Aortic smooth muscle cell (primary cell): ENCODE data around the gene MAP3K6. TPM values are rescaled to one million over a fixed set of nuclear protein-coding genes. Genes with fewer than 3 reads are reported as not detected.

ENCODE experiments used
- total RNA-seq: library from RNA; depleted of rRNA; stranded (reverse); fragments of >200 nt; gene quantifications from 2 replicates; pipeline ENCODE4 v1.2.3, GENCODE V29; 2014

The MAP3K6 gene
- 18.2 and 19.0 TPM in 2 replicates for total RNA-seq

DNA sequence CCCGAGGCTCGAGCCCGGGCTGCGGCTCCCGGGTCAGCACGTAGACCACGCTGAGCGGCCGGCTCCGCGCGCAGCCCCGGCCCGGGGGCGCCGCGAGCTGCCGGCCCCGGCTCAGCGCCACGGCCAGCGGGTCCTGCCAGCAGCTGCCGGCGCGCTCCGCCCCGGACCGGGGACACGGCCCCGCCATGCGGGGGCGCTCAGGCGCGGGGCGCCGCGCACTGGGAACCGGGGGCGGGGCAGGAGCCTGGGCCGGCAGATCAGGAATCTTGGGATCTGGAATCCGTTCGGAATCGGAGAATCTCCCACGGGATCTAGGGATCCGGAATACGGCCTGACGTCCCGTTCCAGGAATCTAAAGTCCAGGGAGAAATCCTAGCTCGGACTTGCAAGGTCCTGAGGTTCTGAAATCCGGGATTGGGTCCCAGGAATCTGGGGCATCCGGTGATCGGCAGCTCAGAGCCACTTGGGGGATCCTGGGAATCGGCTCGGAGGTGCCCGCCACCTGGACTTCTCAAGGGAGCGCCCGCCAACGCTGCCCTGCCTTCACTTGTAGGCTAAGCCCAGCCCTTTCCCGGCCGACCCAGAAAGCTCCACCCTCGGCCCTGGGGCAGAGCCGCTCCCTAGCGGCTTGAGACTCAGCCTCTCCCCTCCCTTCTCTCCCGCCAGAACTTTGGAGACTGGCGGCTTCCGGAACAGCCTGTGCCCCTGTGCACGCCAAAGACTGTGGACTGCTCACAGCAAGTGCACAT, at the start of gene MAP3K6:
MAP3K6 (minus strand) TSS at position 551 of the 749 bp plus-strand sequence; CDS start at position 187, 364 bp downstream.

GRCh38 chr1:27392096-27392777, 25.5 kb upstream of the MAP3K6 start, which contains the start of gene GPR3:
Gene GPR3, plus strand, starts transcription at chr1:27392622. Its CDS starts 1,177 bp downstream, at chr1:27393799.

GRCh38 chr1:27383039-27383605, 16.4 kb upstream of the MAP3K6 start, which contains the start of gene CD164L2:
Gene CD164L2, minus strand, starts transcription at chr1:27383333. Its CDS starts 94 bp downstream, at chr1:27383239.

GRCh38 chr1:27374362-27375086, 7.8 kb upstream of the MAP3K6 start, which contains the start of gene FCN3:
Gene FCN3, minus strand, starts transcription at chr1:27374824. Its CDS starts 6 bp downstream, at chr1:27374818.

DNA sequence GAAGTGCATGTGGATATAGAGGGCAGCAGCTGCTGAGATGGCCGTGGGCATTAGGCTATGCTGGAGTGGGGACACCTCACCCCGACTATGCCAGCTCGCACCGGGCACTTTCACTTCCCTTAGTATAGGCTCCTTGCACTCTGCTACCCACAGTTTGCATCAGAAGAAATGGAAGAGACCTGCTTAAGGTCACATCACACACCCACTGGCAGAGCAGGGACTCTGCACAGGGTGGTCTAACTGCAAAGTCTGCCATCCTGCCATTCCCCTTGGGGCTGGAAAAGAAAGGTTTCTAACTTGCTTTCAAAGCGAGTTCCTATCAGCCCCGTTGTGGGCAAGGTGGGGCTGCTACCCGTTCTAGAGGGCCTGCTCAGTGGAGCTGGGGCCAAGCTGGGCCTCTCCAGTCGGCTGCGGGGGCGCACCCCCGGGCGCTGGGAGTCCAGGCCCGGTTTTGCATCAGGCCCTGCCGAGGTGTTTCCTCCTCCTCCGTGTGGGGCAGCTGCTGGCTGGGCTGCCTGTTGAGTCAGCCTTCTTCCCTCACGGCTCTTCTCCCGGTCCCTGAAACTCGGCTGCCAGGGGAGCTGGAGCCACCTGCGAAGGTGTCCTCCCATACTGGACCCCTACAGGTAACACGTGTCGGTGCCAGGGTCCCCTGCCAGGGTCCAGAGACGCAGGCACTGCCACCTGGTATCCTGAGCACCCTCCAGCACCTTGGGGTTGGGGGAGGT, 25.1 kb downstream of the MAP3K6 start, which contains the start of gene SYTL1:
SYTL1 (plus strand) TSS at position 498 of the 728 bp plus-strand sequence. CDS start 3,313 bp downstream, outside the sequence.

GRCh38 chr1:27321813-27322568, 44.8 kb downstream of the MAP3K6 start, which contains the start of gene TMEM222:
Gene TMEM222, plus strand, starts transcription at chr1:27322163. Its CDS starts 35 bp downstream, at chr1:27322198.

Other genes with a start within 250 kb of the MAP3K6 start
- 5.0 and 12.0 TPM in 2 replicates for gene SLC9A1, start 211.8 kb downstream of the MAP3K6 start, total RNA-seq
- 19.3 and 23.6 TPM in 2 replicates for gene WDTC1, start 132.3 kb downstream of the MAP3K6 start, total RNA-seq
- 19.9 and 25.1 TPM in 2 replicates for gene TMEM222, start 44.8 kb downstream of the MAP3K6 start, total RNA-seq
- 0.13 and 0.19 TPM in 2 replicates for gene SYTL1, start 24.9 kb downstream of the MAP3K6 start, total RNA-seq
- not detected in 2 replicates for gene FCN3, start 7.9 kb upstream of the MAP3K6 start, total RNA-seq
- not detected in 2 replicates for gene CD164L2, start 16.4 kb upstream of the MAP3K6 start, total RNA-seq
- 0.19 and 0.53 TPM in 2 replicates for gene GPR3, start 25.7 kb upstream of the MAP3K6 start, total RNA-seq
- gene WASF2, start 123.2 kb upstream of the MAP3K6 start, total RNA-seq, result 20.3 and 33.6 TPM in 2 replicates
- gene AHDC1, start 237.2 kb upstream of the MAP3K6 start, total RNA-seq, result 7.5 and 10.0 TPM in 2 replicates